K562 (cell line): ENCODE data around the gene ZCWPW1. TPM values are rescaled to one million over a fixed set of nuclear protein-coding genes. Genes with fewer than 3 reads are reported as not detected.

Experiments
- ATAC-seq: fragments of 200-7000 bp; cut with Tn5 transposase; 3 replicates; pipeline ENCODE4 v1.9.1; 2020; ENCODE audit warnings: moderate library complexity
- BruUV-seq: library from RNA; stranded (reverse); fragments of 400-500 nt; replicated peaks from 2 replicates; lab custom pipeline; 2021; lab: Mats Ljungman, UMichigan
- CTCF ChIA-PET: fragments of 300-600 bp; formaldehyde crosslinking; extraction: SDS; loops from one replicate; lab custom pipeline; 2021; ENCODE audit warnings: low intra/inter-chr PET ratio; lab: Yijun Ruan, JAX
- POLR2A ChIA-PET: fragments of 300-600, 350-650 bp; sonication (Branson Sonifier 250); formaldehyde crosslinking; extraction: SDS; loops from one replicate; lab custom pipeline; 2021; ENCODE audit warnings: antibody characterized with exemption, inconsistent platforms; lab: Yijun Ruan, JAX
- DNase-seq, 4 experiments: peaks; one replicate each; pipeline versions ENCODE4 v3.0.0 to v3.0.0-alpha.2; 2011 to 2018; ENCODE audit warnings: low spot score in 3 of 4, mixed read lengths in 3 of 4; ENCODE audit errors: extremely low read depth in 1 of 4
- FAIRE-seq: peaks from 2 replicates; lab custom pipeline; 2011; peaks lifted over from hg19 to GRCh38; lab: Jason Lieb, UNC
- H2AFZ ChIP-seq: 2 replicates; pipeline ENCODE4 v1.6.0; 2011; ENCODE audit warnings: low read depth, low read length, control low read depth, inconsistent platforms
- H3K27ac ChIP-seq: fragments of 200-600 bp; 3 replicates; pipeline ENCODE4 v1.8.0; 2011; ENCODE audit warnings: low read depth, mild to moderate bottlenecking, control low read depth, inconsistent platforms, low read length, moderate library complexity, mixed read lengths; ENCODE audit errors: extremely low read depth
- H3K27me3 ChIP-seq, 2 experiments: fragments of 300-600 bp in 1 of 2; 2 replicates in 1 of 2; 3 replicates in 1 of 2; pipeline versions ENCODE4 v1.6.0 to v1.8.0; 2011; ENCODE audit warnings: inconsistent platforms in 2 of 2, low read length in 2 of 2, mild to moderate bottlenecking in 1 of 2, mixed read lengths in 1 of 2, moderate library complexity in 1 of 2; ENCODE audit not compliant: control insufficient read depth in 2 of 2, insufficient read depth in 2 of 2
- H3K36me3 ChIP-seq: fragments of 300-600 bp; 3 replicates; pipeline ENCODE4 v1.8.0; 2011; ENCODE audit warnings: mild to moderate bottlenecking, low read length, inconsistent platforms; ENCODE audit not compliant: control insufficient read depth, insufficient read depth
- H3K4me1 ChIP-seq, 2 experiments: fragments of 200-600 bp in 1 of 2; replicated peaks in 1 of 2; 2 replicates in 1 of 2; 3 replicates in 1 of 2; pipeline versions ENCODE4 v1.5.1 to v1.8.0; 2011; ENCODE audit warnings: inconsistent platforms in 2 of 2, low read length in 2 of 2, mild to moderate bottlenecking in 1 of 2, mixed read lengths in 1 of 2, moderate library complexity in 1 of 2; ENCODE audit not compliant: control insufficient read depth in 2 of 2, insufficient read depth in 2 of 2
- H3K4me2 ChIP-seq: 2 replicates; pipeline ENCODE4 v1.6.1; 2011; ENCODE audit warnings: low read length, control low read depth, inconsistent platforms, mixed read lengths; ENCODE audit not compliant: insufficient read depth
- H3K4me3 ChIP-seq: fragments of 200-600 bp; sonication (generic), shearing (Covaris generic); 2 replicates; pipeline ENCODE4 v1.5.1; 2016; ENCODE audit warnings: control low read depth, inconsistent platforms
- H3K79me2 ChIP-seq: fragments of 200-600 bp; 3 replicates; pipeline ENCODE4 v1.8.0; 2011; ENCODE audit warnings: low read length, inconsistent platforms; ENCODE audit not compliant: control insufficient read depth, insufficient read depth
- H3K9ac ChIP-seq, 2 experiments: 2 replicates each; pipeline versions ENCODE4 v1.6.0 to v1.6.1; 2011; ENCODE audit warnings: low read depth in 2 of 2, low read length in 2 of 2, control low read depth in 1 of 2, inconsistent platforms in 1 of 2, mild to moderate bottlenecking in 1 of 2, mixed read lengths in 1 of 2; ENCODE audit not compliant: insufficient read depth in 1 of 2
- H3K9me1 ChIP-seq: one replicate; pipeline ENCODE4 v1.6.0; 2011; ENCODE audit warnings: inconsistent platforms, mild to moderate bottlenecking, low read length, moderate library complexity; ENCODE audit not compliant: control insufficient read depth, insufficient read depth
- H3K9me3 ChIP-seq: replicated peaks from 2 replicates; pipeline ENCODE4 v1.5.1; 2011; ENCODE audit warnings: low read depth, low read length, inconsistent platforms; ENCODE audit not compliant: control insufficient read depth, insufficient read depth
- H4K20me1 ChIP-seq: replicated peaks from 2 replicates; pipeline ENCODE4 v1.6.1; 2011; ENCODE audit warnings: low read length, inconsistent platforms, mixed read lengths; ENCODE audit not compliant: control insufficient read depth, insufficient read depth
- BCOR ChIP-seq: fragments of 450-650 bp; IDR thresholded peaks from 2 replicates; pipeline ENCODE4 v1.6.1; 2016
- CBFA2T2 ChIP-seq: fragments of 450-650 bp; conservative IDR thresholded peaks from 2 replicates; pipeline ENCODE4 v1.6.1; 2017; ENCODE audit warnings: mild to moderate bottlenecking
- GTF2F1 ChIP-seq: IDR thresholded peaks from 2 replicates; pipeline ENCODE4 v1.6.1; 2011; ENCODE audit warnings: low read depth, low read length, improper control_type of control experiment
- GTF3C2 ChIP-seq: IDR thresholded peaks from 3 replicates; pipeline ENCODE4 v1.6.1; 2011; ENCODE audit warnings: borderline replicate concordance, mild to moderate bottlenecking, moderate library complexity; ENCODE audit not compliant: insufficient read length; ENCODE audit errors: extremely low read depth
- KDM1A ChIP-seq, 2 experiments: fragments of 450-650 bp; IDR thresholded peaks; 2 replicates each; pipeline ENCODE4 v1.6.1; 2016; ENCODE audit warnings: mild to moderate bottlenecking in 2 of 2
- POLR2A ChIP-seq: fragments of 450-650 bp; conservative IDR thresholded peaks from 2 replicates; pipeline ENCODE4 v1.6.1; 2016
- POLR2AphosphoS5 ChIP-seq: IDR thresholded peaks from 2 replicates; pipeline ENCODE4 v1.6.1; 2011; ENCODE audit warnings: mild to moderate bottlenecking, low read depth, low read length, moderate library complexity; ENCODE audit not compliant: control insufficient read depth, insufficient read depth
- RBM25 ChIP-seq: fragments of 200-400 bp; formaldehyde crosslinking; IDR thresholded peaks from 2 replicates; pipeline ENCODE4 v1.6.1; 2018; ENCODE audit warnings: low read length, low read depth, moderate library complexity; ENCODE audit not compliant: severe bottlenecking
- SAP30 ChIP-seq: fragments of 200-600 bp; sonication (generic); IDR thresholded peaks from 2 replicates; pipeline ENCODE4 v1.6.1; 2012; ENCODE audit warnings: borderline replicate concordance, low read depth, mild to moderate bottlenecking, moderate library complexity, low read length, control low read depth, inconsistent platforms; ENCODE audit not compliant: insufficient read depth, poor library complexity, severe bottlenecking
- SMAD2 ChIP-seq: fragments of 150-350 bp; IDR thresholded peaks from 2 replicates; pipeline ENCODE4 v1.6.1; 2014; ENCODE audit warnings: low read depth, mild to moderate bottlenecking, low read length
- SUPT5H ChIP-seq: fragments of 450-650 bp; IDR thresholded peaks from 2 replicates; pipeline ENCODE4 v1.6.1; 2016
- TBL1XR1 ChIP-seq, 2 experiments: IDR thresholded peaks; 2 replicates each; pipeline ENCODE4 v1.6.1; 2012; ENCODE audit warnings: improper control_type of control experiment in 2 of 2, low read length in 2 of 2, mild to moderate bottlenecking in 1 of 2
- TBP ChIP-seq: optimal IDR thresholded peaks from 2 replicates; pipeline ENCODE3; 2011; ENCODE audit warnings: low read depth, low read length, improper control_type of control experiment
- ZBTB5 ChIP-seq: fragments of 450-650 bp; IDR thresholded peaks from 2 replicates; pipeline ENCODE4 v1.6.1; 2017; ENCODE audit warnings: antibody characterized with exemption
- ZFP30 ChIP-seq: fragments of 250-450 bp; sonication (Bioruptor Pico); IDR thresholded peaks from 2 replicates; pipeline ENCODE4 v1.8.0; 2022; ENCODE audit warnings: moderate library complexity, mild to moderate bottlenecking, inconsistent platforms, borderline replicate concordance
- ZFP36 ChIP-seq: fragments of 150-350 bp; IDR thresholded peaks from 2 replicates; pipeline ENCODE4 v1.6.1; 2018; ENCODE audit warnings: low read length, low read depth; ENCODE audit not compliant: partially characterized antibody
- ZKSCAN1 ChIP-seq: fragments of 150-350 bp; IDR thresholded peaks from 2 replicates; pipeline ENCODE4 v1.6.1; 2016; ENCODE audit warnings: low read depth, low read length
- ZNF174 ChIP-seq: fragments of 250-450 bp; sonication (Bioruptor Pico); IDR thresholded peaks from 2 replicates; pipeline ENCODE4 v1.4.0; 2020; ENCODE audit warnings: mild to moderate bottlenecking
- ZNF696 ChIP-seq: fragments of 250-450 bp; sonication (Bioruptor Pico); conservative IDR thresholded peaks from 2 replicates; pipeline ENCODE4 v1.4.0; 2020; ENCODE audit warnings: mild to moderate bottlenecking, moderate library complexity
- WGBS: fragments of 100-300 bp; shearing (Covaris generic); methylation state at CpG from one replicate; pipeline ENCODE4 v1.1.6; 2016; ENCODE audit warnings: low coverage, mixed read lengths; ENCODE audit not compliant: insufficient coverage; ENCODE audit errors: missing lambda C conversion rate; 5-methylcytosine and 5-hydroxymethylcytosine counted together
- in situ Hi-C: fragments of 300-500 bp; cut with MboI; formaldehyde crosslinking; loops from 4 replicates; pipeline ENCODE4 v1.15.0; 2018; ENCODE audit warnings: inconsistent platforms, mixed read lengths
- intact Hi-C: fragments of 100-400 bp; cut with micrococcal nuclease; formaldehyde crosslinking; loops from 2 replicates; pipeline ENCODE4 v1.14.2; 2022
- polyA plus RNA-seq, 8 experiments: library from polyadenylated mRNA; depleted of rRNA in 4 of 8; stranded (reverse) in 5 of 8; unstranded in 3 of 8; fragments of >200 nt; fragmentation: Nextera tagmentation in 2 of 8; fragmentation: Illumina TruSeq in 1 of 8; extraction: Ambion mirVana in 2 of 8; extraction: Trizol in 1 of 8; gene quantifications; 2 replicates each; pipeline versions ENCODE4 v1.2.1 to v1.2.3, GENCODE V29; 2011 to 2014; ENCODE audit warnings: inconsistent platforms in 1 of 8, missing spikeins in 1 of 8
- total RNA-seq, 7 experiments: library from RNA; depleted of rRNA in 6 of 7; stranded (reverse); fragments of >200 nt in 6 of 7; fragmentation: Illumina TruSeq in 2 of 7; extraction: Trizol in 2 of 7; gene quantifications; 2 replicates each; pipeline versions ENCODE4 v1.2.1 to v1.2.3, GENCODE V29; 2011 to 2021; ENCODE audit warnings: low replicate concordance in 1 of 7

The ZCWPW1 gene
- total and polyA plus RNA-seq, 9 of the 15 experiments (the other 6 are each of a cell fraction or from before 2014, with no cell fraction given) = 0.18 to 1.7 (median 1.2) TPM

DNA sequence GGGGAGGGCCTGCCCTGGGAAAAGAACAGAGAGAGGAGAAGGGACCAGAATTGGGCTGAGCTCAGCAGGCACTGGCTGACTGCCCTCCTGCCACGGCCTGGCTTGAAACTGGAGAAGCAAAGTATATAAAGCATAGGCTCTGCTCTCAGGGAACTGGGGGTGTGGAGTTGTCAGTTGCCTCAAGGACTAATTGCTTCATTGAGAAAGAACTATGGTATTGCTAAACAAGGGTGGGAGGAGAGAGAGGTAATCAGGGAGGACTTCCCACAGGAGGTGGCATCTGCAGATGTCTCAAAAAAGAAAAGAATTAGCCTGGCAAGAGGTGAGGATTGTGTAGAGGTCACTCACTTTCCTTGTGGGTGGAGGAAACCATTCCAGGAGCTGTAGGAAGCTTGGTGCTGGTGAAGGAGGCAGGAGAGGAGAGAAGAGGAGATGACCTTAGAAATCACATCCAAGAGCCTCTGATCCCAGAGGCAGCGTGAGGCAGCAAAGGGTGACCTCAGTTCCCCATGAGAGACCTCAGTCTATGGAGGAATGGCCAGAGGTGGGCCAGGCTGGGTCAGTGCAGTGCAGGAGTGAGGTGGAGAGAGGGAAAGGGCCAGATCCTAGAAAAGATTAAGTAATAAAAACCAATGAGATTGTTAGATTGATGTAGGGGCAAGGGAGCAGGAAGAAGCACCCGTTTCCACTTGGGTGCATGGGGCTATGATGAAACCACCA, 68.2 kb downstream of the ZCWPW1 start:
- intact Hi-C loops = no loop called here
- Histone ChIP-seq H3K79me2 (no peaks in the 10 kb centered on the region), H3K36me3 (peaks cover 90% of the 10 kb centered on the region), H3K4me1 (peaks cover 4 to 7% of the 10 kb centered on the region in 2 experiments; a peak in 2 of 5 replicates), H3K9me3 (no peaks in the 10 kb centered on the region), H3K9ac (no peak overlapping the region), H3K4me2 (no peak overlapping the region), H3K4me3 (no peak overlapping the region), H3K27ac (no peak overlapping the region), H3K9me1 (peaks cover 4% of the 10 kb centered on the region), H2AFZ (no peak overlapping the region), H4K20me1 (peaks cover 6% of the 10 kb centered on the region; the same call in 1 of the 2 replicates), H3K27me3 (no peaks in the 10 kb centered on the region)
- ATAC-seq (no peak), FAIRE-seq (no peak), DNase-seq (no peak)
- in situ Hi-C loops = no loop called here
- ChIA-PET CTCF (no interaction called here), POLR2A (interaction anchor here (0.9 to 2.1 kb wide), 2 partner anchors 8 to 15 kb away, joined by 3 to 7 read pairs; no protein-coding TSS in a partner anchor)
- no TSS peak for BruUV-seq
- 87% methylated on average over 3 of the region's 3 CpGs for WGBS
- TF ChIP-seq SAP30 (no peak), ZBTB5 (no peak), KDM1A (IDR thresholded peaks at IDR 0.05) (0 out of 4 replicates have a peak, but pooled peaks of 1 of the 2 experiments have one; percentile 9), POLR2AphosphoS5 (peak; percentile 14), SMAD2 (no peak), TBL1XR1 (IDR thresholded peaks at IDR 0.05; ENCODE audit: low read length in 2 of 2) (no peak), GTF3C2 (peak; percentile 28), ZKSCAN1 (no peak), GTF2F1 (no peak), TBP (no peak), ZNF696 (no peak), POLR2A (peak; percentile 46; the same call in 1 of the 2 replicates), SUPT5H (peak; percentile 62), ZNF174 (CRISPR knock-in tag) (no peak), BCOR (0 out of 2 replicates have a peak, but pooled peaks have one; percentile 45), ZFP30 (CRISPR knock-in tag) (no peak), RBM25 (peak; percentile 87), CBFA2T2 (no peak), ZFP36 (peak; percentile 98)
